GM21723 (cell line): ENCODE results near the gene CCDC57.

ENCODE experiments used
- ATAC-seq: cut with Tn5 transposase; IDR thresholded peaks from one replicate; pipeline ENCODE4 v1.9.1; 2021; ENCODE audit warnings: mild to moderate bottlenecking, moderate library complexity; ENCODE audit not compliant: unreplicated experiment

CCDC57 gene

DNA sequence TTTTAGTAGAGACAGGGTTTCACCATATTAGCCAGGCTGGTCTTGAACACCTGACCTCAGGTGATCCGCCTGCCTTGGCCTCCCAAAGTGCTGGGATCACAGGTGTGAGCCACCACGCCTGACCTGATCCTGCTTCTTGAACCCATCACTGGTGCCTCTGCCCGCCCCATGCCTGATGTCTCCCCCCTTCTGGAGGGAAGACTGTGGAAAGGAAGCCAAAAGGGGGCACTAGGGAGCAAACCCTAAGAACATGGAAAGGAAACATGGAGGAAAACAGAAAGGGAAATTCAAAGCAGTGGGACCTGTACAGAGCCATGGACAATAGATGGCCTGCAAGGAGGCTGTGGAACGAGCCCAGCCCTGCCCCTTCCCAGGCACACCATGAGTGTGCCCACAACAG lies 83.5 kb downstream of the CCDC57 start:
- no peak for ATAC-seq

DNA sequence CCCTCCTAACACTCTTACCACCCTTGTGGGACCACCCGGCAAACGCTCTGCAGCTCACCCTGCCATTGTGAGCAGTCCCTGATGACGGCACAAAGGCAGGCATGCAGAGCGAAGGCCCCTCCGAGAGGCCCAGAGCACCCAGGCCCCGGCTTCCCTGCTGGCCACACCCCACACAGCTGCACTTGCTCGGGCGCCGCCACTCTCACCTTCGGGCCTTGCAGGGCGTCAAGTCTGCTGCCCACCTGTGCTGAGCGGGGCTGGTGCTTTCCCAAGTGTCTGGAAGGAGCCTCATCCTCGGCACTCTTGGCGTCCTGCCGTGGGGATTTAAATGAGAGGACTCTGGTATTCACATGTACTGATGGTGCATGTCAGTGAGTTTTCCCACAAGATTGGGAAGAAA lies 84.4 kb downstream of the CCDC57 start:
- ATAC-seq = no peak

DNA sequence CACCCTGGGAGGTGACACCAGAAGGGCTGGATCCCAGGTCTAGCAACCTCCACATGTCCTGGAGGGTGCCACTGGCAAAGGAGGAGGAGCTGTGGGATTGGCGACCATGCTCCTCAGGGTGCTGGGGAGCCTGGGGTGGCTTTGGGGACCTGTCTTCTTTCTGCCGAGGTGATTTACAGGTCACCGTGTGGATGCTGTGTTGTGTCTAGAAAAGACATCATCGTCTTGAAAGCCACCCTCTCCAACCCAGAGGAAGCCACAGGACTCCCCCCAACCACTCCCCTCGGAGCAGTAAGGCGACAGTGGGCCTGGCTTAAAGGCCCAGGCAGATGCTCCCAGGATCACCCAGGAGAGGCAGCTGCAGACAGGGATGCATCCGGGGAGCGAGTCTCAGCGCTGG lies 84.9 kb downstream of the CCDC57 start:
- ATAC-seq = no peak

DNA sequence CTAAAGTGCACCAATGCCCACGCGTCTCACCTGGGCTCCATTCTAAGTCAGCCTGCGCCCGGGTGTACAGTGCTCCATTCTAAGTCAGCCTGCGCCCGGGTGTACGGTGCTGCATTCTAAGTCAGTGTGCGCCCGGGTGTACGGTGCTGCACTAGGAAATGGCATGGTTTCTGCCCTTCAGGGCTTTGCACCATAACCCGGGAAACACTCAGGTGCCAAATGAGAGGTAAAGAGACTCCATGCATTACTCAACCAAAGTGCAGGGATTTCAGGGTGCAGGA lies 85.4 kb downstream of the CCDC57 start:
- no peak for ATAC-seq

DNA sequence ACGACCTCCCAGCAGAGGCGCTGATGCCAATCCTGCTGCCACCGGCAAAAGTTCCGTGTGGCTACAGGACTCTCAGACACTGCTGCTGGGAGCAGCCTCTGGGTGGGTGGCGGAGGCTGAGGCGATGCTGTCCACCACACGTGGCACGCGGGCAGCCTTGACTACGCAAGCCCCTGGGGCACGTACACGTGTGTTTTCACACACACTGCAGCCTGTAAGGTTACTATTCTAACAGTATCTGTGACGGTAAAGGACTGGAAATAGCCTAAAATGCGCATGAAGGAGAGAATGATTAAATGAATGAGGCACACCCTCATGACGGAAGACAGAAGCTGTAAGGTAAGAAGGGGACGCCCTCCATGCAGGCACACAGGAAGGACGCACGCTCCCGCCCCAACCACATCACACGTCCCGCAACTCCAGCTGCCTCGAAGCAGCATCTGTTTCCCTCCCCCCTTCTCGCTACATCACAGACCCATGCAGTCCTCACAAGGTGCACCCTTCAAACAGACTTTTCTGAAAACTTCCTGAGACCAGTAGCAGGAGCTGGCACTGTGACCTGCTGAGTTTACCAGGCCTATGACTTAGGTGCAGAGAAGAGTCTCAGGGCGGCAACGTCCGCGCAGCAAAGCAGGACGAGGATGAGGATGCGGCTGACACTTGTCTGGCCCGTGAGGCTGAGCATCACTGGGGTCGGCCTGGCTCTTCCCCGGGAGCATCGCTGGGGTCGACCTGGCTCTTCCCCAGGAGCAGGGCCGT lies 85.9 kb downstream of the CCDC57 start:
- ATAC-seq = no peak

DNA sequence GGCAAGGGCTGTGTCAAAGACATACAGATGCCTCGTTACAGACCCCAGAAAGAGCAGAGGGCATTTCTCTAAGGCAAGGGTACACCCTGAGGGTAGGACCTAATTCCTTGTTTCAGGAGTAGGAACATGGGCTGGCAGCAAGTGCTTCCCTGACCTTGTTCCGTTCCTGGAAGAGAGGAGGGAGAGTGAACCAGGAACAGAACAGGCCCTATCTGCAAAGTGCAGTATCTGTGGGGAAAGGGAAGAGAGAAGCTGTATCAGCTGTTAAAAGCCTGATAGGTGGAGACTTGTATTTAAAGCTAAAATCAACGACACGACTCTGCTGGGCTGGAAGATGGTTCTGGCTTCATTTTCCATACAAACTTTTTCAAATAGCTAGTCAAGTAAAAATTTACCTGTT lies 88.5 kb downstream of the CCDC57 start:
- no peak for ATAC-seq

DNA sequence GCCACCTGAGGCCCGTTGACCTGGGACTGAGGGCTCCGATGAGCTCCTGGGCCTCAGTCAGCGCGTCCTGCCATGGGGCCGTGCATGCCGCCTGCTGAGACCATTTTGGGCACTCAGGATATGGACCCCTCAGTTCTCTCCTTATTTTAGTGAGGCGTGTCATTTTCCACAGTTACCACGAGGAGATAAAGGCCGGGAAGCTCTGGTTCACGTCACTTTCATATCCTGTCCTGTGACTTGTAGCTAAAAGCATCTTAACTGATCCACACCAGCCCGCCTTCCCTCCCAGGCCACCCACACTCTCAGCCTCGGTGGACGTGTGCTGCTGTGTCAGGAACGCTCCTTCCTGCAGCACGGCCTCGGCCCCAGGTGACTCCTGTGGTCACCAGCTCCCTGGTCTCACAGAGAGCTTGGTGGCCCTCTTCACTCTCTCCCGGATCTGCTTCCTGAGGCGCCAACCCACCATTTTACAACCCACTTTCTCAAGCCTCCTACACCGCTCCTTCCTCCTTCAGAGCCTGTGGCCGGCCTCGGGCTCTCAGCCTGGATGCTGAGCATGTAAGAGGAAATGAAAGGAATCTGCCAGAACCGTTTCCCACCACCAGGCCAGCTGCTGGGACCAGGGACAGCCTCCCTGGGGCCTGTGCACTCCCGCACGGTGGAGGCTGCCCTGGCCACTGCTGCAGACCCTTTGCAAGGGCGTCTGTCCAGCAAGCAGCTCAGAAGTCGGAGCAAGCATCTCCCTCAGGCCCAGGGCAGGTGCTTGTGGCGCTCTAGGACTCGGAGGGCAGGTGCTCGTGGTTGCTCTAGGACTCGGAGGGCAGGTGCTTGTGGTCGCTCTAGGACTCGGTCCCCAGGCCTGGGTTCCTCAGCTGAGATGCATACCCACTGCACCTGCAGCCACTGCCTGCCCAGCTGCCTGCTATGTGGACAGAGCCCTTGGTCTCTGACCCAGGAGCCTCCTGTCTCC lies 90.7 kb downstream of the CCDC57 start:
- ATAC-seq = no peak

DNA sequence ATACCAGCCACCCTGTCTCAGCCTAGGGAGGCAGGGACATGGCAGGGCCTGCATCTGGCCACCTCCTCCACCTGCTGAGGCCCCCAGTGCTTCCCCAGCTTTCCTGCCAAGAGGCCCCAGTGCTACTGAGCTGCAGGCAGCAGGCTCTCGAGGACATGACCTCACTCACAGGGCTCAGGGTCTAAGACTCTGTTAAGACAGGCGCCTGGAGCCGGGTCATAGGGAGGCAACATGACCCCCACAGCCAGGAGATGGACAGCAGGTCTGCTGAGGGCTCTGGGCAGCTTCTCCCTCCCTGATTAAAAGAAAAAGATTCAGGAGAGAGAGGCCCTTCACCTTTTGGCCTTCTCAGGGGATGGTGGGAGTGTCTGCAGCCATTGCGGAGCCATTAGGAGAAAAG lies 91.4 kb downstream of the CCDC57 start:
- no peak for ATAC-seq

DNA sequence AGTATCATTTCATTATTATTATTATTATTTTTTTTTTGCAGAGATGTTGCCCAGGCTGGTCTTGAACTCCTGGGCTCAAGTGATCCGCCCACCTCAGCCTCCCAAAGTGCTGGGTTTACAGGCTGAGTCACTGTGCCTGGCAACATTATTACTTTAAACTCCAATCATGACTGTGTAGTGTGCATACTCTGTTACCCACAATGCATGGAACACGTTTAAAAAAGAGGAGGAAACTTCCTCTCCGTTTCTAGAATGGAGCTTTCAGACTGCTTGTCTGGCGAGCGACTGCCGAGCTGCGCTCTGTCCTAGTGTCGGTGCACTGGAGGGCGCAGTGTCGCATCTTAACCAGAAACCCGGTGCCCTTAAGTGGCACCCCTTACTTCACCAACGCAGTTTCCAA lies 92.5 kb downstream of the CCDC57 start:
- no peak for ATAC-seq

DNA sequence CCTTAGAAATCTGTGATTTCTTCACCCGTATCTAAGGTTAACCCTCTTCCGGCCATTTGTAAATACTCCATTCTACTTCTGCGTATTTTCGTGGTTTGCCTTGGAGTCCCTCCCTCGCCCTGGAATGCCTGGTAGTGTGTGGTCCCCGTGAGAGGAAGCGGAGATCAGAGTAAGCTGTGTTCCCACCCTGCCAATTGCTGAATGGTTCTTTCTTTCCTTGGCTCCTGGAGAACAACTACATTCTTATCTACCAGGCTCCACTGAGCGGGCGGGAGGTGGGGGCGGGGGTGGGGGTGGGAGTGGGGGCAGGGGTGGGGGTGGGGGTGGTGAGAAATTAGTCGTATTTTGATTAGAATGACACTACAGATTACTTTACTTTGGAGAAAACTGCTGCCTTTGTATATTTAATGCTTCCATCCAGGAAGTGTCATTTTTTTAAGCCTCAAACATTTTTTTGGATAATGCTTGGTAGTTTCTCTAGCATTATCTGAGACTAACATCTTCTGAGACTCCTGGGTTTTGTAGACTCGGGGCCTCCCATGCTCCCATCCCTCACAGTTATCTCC lies 93.7 kb downstream of the CCDC57 start:
- no peak for ATAC-seq

DNA sequence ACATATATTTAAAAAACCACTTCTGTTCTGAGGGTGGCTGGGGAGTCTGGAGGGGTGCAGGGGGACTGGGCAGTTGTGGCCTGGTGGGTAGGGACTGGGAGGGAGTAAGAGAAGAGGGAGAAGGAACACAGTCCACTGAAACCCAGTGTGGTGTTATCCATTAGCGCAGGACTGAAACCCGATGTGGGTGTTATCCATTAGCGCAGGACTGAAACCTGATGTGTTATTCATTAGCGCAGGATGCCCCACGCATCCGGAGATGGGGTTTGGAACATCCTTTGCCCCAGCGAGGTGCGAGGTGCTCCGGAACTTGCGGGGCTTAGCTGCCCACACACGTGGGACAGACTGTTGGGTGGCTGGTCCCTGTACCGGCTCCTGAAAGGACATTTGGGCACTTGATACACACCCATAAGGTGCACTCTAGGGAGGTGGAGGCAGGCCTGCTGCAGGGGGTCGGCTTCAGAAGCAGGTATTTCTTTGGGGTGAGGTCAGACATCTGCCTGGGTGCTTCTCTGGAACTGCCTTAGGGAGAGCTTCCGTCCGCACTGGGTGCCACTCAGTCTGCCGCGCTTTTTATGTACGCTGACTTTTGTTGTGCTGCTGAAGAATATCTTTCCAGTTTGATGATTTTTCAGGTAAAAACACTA lies 94.4 kb downstream of the CCDC57 start:
- no peak for ATAC-seq

DNA sequence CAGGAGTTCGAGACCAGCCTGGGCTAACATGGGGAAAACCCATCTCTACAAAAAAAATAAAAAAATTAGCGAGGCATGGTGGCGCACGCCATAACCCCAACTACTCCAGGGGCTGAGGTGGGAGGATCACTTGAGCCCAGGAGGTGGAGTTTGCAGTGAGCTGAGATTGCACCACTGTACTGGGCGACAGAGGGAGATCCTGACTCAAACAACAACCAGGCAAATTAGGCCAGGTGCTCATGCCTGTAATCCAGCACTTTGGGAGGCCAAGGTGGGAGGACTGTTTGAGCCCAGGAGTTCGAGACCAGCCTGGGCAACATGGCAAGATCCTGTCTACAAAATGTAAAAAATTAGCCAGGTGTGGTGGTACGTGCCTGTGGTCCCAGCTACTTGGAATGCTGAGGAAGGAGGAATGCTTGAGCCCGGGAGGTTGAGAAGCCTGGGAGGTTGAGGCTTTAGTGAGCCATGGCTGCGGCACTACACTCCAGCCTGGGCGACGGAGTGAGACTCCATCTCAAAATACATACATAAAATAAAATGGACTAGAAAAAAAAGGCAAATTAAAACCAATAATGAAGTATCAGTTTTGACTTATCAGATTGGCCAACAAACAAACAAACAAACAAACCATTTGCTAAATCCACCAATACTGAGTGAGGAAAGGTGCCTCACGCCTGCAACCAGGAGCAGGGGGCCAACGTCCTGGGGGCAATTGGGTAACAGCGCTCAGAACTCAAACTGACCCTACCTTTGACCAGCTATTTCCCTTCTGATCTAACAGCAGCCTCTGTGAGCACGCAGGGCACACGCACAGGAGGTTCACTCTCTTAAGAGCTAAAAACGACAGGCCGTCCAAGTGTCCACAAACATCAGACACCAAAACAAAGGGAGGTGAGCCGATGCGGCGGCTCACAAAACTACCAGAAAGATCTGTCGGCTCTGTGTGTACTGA lies 95.2 kb downstream of the CCDC57 start:
- no peak for ATAC-seq

DNA sequence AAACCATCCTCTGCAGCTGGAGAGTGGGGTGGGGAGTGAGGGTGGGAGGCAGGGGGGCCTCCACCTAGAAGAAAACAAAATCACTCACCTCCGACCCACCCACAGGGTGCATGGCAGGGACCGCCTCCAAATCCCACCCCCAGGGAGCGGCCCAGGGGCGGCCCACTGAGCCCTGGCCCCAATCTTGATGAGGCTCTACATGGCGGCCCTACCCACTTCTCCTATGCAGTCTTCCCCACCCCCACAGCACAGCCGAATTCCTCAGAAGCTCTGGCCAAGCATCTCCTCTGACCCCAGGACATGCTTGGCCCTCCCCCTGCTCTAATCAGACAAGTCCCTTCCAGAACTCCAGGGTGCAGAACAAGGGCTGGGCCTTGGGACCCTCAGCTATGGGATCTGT lies 96.4 kb downstream of the CCDC57 start:
- no peak for ATAC-seq

DNA sequence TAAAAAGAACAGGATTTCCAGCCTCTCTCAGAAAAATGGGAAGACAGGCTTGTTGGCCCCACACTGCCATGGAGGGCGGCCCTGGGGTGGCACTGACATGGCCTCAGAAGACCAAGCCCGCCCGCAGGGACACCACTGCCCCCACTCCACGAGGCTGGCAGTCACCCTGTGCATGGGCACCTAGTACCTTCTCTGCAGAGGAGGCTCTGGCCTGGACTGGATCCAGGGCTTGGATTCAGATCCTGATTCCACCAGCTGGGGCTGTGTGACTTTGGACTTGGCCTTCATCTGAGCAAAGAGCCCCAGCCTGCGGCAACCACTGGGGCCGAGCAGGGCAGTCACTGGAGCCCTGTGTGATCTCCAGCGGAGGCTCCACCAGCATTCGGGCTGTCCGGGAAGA lies 97.8 kb downstream of the CCDC57 start:
- no peak for ATAC-seq

DNA sequence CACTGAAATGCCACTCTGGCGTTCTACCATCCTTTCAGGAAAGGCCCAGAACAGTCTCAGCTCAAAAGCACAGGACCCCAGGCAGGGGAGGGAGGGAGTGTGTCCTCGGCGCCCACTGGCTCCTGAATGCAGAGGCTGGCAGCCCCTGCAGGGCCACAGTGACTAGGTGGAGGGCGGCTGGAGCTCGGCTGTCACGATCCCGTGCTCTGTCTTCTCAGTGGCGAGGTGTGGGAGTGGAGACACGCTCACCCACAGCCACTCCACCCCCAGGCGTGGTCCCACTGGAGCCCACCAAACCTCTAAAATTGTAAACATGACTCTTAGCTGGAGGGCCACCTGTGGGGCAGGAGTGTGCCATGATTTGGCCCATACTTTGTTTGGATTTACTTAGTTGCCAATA lies 98.2 kb downstream of the CCDC57 start:
- ATAC-seq = no peak

DNA sequence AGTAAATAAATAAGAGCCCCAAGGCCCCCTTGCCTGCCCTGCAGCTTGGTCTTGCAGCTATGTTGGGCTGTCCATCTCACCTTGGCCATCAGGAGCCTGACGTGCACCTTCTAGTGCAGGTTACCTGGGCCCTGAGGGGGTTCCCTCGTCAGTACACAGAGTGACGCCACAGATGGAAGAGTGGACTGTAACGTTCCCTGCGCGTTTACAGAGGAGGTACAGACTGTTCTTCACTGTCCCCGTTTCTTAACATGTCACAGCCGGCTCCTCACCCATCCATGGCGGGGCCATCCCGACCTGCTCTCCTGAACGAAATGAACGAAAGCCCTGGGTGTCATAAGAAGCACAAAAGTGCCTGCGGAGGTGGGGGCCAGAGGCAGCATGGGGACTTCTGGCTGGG lies 98.7 kb downstream of the CCDC57 start:
- no peak for ATAC-seq

DNA sequence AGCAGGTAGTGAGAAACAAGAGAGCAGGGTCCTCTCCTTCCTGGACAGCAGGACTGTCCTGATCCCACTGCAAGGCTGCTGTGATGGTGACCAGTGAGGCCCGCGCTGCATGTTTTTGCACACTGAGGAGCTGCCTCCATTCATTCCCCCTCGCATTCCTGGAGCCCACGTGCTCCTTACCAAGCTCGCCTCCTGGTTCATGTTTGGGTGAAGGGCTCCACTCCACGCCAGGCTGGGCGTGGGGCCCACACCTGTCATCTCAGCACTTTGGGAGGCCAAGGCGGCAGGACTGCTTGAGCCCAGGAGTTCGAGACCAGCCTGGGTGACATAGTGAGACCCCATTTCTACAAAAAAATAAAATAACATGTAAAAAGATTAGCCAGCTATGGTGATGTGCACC lies 99.2 kb downstream of the CCDC57 start:
- ATAC-seq = no peak

DNA sequence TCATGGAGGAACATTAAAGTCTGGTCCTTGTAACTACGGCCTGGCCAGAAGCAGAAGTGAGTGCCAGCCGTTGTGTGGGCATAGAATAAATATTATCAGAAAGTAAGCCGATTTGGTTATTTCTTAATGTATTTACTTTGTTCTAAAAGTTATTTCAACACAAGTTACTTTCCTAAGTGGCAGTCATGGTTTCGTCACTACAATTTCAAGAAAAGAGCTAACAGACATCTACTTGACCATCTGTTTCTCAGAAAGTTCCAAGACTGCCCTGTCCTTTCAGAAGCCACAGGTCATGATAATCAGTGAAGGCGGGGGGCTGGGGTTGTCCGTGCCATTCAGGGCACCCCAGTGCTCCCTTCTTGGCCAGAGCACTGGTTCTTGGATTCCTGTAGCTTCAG lies 99.7 kb downstream of the CCDC57 start:
- no peak for ATAC-seq

DNA sequence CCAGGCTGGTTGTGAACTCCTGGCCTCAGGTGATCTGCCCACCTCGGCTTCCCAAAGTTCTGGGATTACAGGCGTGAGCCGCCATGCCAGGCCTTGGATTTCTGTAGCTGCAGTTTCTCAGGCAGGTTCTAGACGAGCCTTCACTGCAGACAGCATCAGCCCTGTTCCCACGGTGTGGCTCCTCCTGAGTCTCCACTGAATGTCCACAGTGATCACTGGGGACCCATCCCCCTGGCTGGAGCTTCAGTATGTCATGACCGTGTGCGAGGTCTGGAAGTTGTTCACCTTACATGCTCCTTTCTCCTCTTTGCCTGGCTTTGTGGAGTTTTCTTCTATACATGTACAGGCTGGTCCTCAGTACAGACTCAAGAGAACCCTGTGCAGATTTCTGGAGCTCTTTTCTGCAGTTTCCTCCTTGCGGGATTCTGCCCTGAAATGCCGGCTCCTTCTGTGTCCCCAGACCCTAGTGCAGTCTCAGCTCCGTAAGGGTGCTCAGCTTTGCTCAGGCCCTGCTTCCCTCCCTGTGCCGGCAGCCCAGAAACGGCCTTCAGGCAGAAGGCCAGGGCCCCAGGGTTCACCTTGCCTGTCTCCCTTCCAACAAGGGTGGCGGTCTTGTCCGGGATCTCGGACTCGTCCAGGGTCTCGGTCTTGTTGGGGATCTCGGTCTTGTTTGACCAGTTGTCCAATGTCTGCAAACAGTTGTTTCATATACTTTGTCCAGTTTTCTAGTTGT lies 100.3 kb downstream of the CCDC57 start:
- ATAC-seq = no peak

DNA sequence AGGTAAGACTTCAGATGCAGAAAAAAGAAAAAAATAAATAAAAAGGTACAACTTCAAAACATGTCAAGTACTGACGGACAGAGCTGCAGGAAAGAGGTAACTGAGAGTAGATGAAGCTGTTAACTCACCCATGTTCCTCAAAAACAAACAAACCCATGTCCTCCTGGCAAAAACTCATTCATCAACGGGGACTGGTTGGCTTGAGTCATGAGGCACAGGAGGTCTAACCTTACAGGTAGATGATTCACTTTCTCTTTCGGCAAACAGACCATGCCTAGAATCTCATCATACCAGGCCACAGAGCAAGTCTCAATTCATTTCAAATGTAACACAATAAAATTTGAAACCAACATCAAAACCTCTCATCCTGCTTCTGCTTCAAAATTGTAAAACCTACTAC lies 102.3 kb downstream of the CCDC57 start:
- no peak for ATAC-seq
